Stromal cell of bone marrow (primary cell): ENCODE data around the gene GPC2.
"Not testable (repeated sequence)": the region's sequence is repeated elsewhere in the genome, so short reads cannot be mapped to it uniquely, and the experiment has no call there.

Experiments
- DNase-seq: peaks from one replicate; pipeline ENCODE4 v3.0.0-alpha.2; 2012; ENCODE audit warnings: low read depth

Gene GPC2

DNA sequence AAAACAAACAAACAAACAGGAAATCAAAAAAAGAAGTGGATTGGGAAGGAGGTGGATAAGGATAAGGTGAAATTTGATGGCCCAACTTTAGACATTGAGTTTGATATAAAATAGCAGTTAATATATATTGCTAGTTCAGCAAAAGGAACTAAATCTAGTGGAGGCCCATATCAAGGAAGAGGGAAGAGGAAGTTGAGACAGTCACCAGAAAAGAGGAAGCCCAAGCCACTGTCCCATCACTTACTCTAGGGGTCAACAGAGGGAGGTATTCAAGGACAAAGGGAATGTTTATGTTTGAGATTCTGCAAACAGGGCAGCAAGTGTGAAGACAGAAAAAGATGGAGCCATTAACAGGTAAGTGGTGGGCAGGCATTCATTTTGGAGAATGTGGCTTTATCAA is 24.8 kb downstream of the GPC2 start:
- DNase-seq: no peak

GRCh38 chr7:100148559-100149328 is 28.4 kb downstream of the GPC2 start, which contains the start of gene LAMTOR4:
TSS of gene LAMTOR4 (plus strand) at chr7:100148918. CDS start at chr7:100148973, 55 bp downstream.
- peak; percentile 98 for DNase-seq

DNA sequence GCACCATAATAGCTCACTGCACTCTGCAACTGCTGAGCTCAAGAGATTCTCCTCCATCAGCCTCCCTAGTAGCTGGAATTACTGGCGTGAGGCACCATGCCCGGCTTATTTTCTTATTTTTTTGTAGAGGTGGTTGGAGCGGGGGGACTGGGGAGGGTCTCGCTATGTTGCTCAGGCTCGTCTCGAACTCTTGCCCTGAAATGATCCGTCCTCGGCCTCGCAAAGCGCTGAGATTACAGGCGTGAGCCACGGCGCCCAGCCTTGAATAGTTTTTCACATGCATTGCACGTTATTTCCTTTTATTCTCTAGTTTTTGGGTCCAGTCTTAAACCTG is 29.0 kb downstream of the GPC2 start:
- DNase-seq: no peak

GRCh38 chr7:100147278-100147677 is 29.9 kb downstream of the GPC2 start:
- DNase-seq: no peak

DNA sequence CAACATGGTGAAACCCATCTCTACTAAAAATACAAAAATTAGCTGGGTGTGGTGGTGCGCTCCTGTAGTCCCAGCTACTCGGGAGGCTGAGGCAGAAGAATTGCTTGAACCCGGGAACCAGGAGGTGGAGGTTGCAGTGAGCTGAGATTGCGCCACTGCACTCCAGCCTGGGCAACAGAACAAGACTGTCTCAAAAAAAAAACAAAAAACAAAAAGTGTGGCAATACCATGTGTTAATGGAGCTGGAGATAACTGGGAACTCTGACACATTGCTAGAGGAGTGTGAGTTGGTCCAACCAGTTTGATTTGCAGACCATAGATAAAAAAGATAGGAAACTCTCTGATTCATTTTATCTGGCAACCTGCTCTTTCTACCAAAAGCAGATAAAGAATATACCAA is 30.8 kb downstream of the GPC2 start:
- not testable (repeated sequence) for DNase-seq

- no peak for DNase-seq
These were observed 34.7 kb downstream of the GPC2 start for GRCh38 chr7:100142461-100142860.

DNA sequence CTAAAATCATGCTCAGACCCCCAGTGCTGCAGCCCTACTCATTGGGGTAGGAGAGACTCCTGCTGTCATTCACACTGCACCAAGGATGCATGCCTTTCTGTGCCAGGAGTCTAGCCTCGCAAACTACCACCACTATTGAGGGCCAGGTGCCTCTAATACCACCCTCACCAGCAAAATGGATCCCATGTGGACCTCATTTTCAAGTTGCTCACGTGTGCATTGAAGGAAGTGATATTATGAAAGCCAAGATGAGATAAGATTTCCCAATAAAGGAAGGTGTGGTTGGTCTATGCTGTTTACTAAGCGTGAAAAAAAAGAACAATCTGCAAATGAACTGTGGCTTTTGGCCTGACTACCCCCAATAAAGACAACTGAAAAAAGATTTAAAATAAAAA is 35.6 kb downstream of the GPC2 start:
- DNase-seq: no peak

DNA sequence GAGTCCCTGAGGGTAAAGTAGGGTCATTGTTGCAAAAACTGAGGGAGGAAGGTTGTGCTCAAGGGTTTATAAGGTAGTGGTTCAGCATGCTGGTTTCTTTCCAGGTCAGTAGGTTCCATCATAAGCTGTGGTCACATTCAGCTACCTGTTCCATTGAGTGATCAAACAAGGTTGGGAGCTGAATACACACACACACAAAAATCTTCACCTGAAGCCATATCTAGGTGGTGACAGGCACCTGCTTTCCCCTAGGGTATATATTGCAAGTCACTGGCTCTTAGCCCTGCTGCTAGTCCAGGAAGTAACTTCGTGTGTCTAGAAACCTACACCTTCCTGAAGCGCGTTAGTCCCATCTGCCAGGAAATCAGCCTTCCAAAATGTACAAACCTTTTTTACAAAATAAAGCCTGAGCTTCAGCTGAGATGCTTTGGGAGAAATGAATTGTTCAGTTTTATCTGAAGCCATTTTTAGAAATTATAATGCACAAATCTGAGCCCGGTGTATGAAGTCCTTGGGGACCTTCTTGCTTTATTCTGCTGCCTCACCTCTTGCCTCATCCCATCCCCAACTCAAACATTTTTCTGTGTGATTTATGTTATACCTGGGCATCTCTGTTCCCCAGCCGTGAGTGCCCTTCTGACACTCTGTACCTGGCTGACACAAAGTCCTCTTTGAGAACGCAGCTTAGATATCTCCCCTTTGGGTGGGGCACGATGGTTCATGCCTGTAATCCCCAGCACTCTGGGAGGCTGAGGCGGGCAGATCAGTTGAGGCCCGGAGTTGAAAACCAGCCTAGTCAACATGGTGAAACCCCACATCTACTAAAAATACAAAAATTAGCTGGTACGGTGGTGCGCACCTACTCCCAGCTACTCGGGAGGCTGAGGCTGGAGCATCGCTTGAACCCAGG is 39.1 kb downstream of the GPC2 start:
- DNase-seq: no peak

DNA sequence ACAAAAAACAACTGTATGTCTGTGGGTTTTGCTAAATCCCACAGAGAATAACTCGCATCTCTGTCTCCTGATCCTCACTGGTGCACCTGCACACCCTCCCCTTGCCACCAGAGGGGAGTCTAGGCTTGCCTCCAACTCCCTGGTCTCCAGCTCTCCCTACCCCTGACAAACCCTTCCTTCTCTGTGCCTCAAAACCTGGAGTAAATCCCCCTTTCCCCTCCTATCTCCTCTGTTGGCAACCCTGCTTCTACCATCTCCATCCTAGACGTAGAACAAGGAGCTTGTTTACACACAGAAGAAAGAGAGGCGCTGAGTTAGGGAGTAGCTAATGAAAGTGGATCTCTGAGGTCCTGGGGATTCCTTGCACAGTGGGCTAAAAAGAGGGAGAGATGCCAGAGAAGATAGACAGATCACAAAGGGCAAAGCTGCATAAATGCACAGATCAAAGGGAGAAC is 44.5 kb downstream of the GPC2 start:
- DNase-seq: no peak

DNA sequence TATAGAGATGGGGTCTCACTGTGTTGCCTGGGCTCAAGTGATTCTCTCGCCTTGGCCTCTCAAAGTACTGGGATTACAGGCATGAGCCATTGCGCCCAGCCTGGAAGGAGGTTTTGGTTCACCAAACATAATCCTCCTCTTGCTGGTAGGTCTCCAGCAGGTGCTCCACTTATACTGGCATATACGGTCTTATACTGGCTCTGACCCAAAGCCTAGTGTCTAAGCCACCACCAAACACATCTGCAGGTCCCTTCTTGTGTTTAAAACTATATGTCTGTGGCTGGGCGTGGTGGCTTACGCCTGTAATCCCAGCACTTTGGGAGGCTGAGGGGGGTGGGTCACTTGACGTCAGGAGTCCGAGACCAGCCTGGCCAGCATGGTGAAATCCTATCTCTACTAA is 45.1 kb downstream of the GPC2 start:
- no peak for DNase-seq

DNA sequence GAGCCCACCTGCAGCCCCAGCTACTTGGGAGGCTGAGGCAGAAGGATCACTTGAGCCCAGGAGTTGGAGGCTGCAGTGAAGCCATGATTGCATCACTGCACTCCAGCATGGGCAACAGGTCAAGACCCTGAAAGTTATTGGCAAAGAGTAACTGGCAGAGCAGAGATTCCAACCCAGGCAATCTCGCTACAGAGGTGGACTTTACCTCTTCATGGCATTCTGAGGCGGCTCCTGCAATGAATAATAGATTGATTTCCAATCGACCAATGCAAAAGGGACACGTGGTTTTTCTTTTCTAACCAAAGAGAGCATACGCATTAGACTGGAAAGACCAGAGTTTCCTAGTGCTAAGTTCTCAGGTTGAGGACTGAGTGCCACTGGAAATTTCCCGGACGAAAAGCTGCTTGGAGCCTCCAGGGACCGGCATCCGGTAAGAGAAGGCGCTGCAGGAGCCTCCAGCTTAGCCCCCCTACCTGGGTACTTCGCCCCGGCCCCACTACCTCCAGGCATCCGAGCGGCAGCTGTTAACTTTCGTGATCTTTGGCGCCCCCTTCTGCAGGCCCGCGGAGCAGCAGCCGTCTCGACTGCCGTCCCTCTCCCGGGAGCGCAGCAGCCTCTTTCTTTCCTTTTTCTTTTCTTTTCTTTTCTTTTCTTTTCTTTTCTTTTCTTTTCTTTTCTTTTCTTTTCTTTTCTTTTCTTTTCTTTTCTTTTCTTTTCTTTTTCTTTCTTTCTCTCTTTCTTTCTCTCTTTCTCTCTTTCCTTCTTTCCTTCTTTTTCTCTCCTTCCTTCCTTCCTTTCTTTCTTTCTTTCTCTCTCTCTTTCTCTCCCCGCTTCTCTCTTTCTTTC is 46.4 kb downstream of the GPC2 start:
- no peak for DNase-seq

GRCh38 chr7:100130220-100130607 is 47.0 kb downstream of the GPC2 start:
- not testable (repeated sequence) for DNase-seq

DNA sequence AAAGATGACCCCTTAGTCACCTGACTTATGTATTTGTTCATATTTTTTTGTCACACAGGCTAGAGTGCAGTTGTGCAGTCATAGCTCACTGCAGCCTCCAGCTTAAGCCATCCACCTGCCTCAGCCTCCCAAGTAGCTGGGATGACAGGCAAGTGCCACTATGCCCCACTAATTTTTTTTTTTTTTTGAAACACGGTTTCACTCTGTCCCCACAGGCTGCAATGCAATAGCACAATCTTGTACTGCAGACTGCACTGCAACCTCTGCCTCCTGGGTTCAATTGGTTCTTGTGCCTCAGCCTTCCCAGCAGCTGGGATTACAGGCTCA is 48.6 kb downstream of the GPC2 start:
- DNase-seq: no peak

GRCh38 chr7:100127866-100128636 is 49.1 kb downstream of the GPC2 start:
- no peak for DNase-seq

DNA sequence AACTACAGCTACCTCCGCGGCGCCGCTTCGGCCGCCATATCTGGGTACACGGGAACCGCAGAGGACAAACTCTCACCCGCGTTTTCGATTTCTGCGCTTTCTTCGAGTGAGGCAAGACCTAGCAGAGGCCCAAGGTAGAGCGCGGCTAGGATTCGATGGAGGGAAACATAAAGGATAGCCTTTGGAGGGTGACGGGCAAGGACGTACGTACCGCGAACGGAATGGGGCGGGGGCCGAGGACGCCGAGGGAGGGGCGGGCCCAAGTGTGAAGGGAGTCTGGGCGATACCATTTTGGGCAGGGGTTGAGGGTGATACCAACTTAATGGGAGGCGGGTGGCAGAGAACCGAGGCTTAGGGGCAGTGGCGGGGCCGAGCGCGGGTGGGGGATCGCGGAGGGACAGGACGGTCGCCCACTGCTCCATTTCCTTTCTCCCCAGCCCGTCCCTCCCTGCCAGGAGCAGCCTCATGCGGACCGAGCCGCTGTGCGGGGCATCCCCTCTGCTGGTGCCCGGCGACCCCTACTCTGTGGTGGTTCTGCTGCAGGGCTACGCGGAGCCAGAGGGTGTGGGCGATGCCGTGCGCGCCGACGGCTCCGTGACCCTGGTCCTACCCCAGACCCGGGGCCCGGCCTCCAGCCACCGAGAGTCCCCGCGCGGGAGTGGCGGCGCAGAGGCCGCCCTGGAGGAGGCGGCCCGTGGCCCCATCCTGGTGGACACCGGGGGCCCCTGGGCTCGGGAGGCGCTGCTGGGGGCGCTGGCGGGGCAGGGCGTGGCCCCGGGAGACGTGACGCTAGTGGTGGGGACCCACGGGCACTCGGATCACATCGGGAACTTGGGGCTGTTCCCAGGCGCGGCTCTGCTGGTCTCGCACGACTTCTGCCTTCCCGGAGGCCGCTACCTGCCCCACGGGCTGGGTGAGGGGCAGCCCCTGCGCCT is 50.0 kb downstream of the GPC2 start, which contains the start of gene MBLAC1:
TSS of gene MBLAC1 (plus strand) at position 37 of the 935 bp plus-strand sequence. CDS start at position 466, 429 bp downstream.
- peak; percentile 84 for DNase-seq

- no peak for DNase-seq
These were observed 50.8 kb downstream of the GPC2 start for GRCh38 chr7:100126239-100126930.

- no peak for DNase-seq
These were observed 52.6 kb downstream of the GPC2 start for GRCh38 chr7:100124301-100125230.

- DNase-seq: no peak
These were observed 54.6 kb downstream of the GPC2 start for GRCh38 chr7:100122568-100122967.

GRCh38 chr7:100122067-100122466 is 55.1 kb downstream of the GPC2 start:
- no peak for DNase-seq
